BLaER1 (cell line): Measurements from ENCODE around the gene ST6GAL2.

Experiments used
- H3K27ac ChIP-seq: shearing (Covaris generic); formaldehyde crosslinking; 2 replicates; pipeline ENCODE4 v1.8.1; 2022
- H3K27me3 ChIP-seq: shearing (Covaris generic); formaldehyde crosslinking; 2 replicates; pipeline ENCODE4 v1.8.1; 2022
- H3K36me3 ChIP-seq: shearing (Covaris generic); formaldehyde crosslinking; 2 replicates; pipeline ENCODE4 v1.8.1; 2022
- H3K4me1 ChIP-seq: shearing (Covaris generic); formaldehyde crosslinking; 2 replicates; pipeline ENCODE4 v1.8.1; 2022
- H3K4me2 ChIP-seq: shearing (Covaris generic); formaldehyde crosslinking; 2 replicates; pipeline ENCODE4 v1.8.1; 2022
- H3K4me3 ChIP-seq: shearing (Covaris generic); formaldehyde crosslinking; 2 replicates; pipeline ENCODE4 v1.8.1; 2022
- H3K9ac ChIP-seq: shearing (Covaris generic); formaldehyde crosslinking; 2 replicates; pipeline ENCODE4 v1.8.1; 2022
- H3K9me3 ChIP-seq: shearing (Covaris generic); formaldehyde crosslinking; 2 replicates; pipeline ENCODE4 v1.8.1; 2022
- H4K20me1 ChIP-seq: shearing (Covaris generic); formaldehyde crosslinking; 2 replicates; pipeline ENCODE4 v1.8.1; 2022
- Cebpa-rat ChIP-seq: shearing (Covaris generic); IDR thresholded peaks from 2 replicates; pipeline ENCODE4 v1.8.1; 2022

Gene ST6GAL2

GRCh38 chr2:106864051-106864450 lies 21.9 kb downstream of the ST6GAL2 start:
- Histone ChIP-seq H3K9me3 (no peaks in the 10 kb centered on the region; the same call in 1 of the 2 replicates), H3K4me2 (no peak overlapping the region), H3K27me3 (no peaks in the 10 kb centered on the region), H3K4me3 (no peak overlapping the region), H3K4me1 (no peaks in the 10 kb centered on the region), H3K27ac (no peak overlapping the region), H4K20me1 (no peaks in the 10 kb centered on the region), H3K9ac (no peak overlapping the region), H3K36me3 (no peaks in the 10 kb centered on the region)
- no peak for TF ChIP-seq Cebpa-rat

- no peaks in the 10 kb centered on the region for H3K36me3 ChIP-seq
- H3K27ac ChIP-seq, result no peak overlapping the region
- H4K20me1 ChIP-seq, result no peaks in the 10 kb centered on the region
- no peaks in the 10 kb centered on the region; the same call in 1 of the 2 replicates for H3K9me3 ChIP-seq
- no peaks in the 10 kb centered on the region for H3K4me1 ChIP-seq
- no peak overlapping the region for H3K4me3 ChIP-seq
- H3K4me2 ChIP-seq, result no peak overlapping the region
- no peak overlapping the region for H3K9ac ChIP-seq
- TF ChIP-seq Cebpa-rat, result no peak
- no peaks in the 10 kb centered on the region for H3K27me3 ChIP-seq
Observed at GRCh38 chr2:106863387-106863786, 22.6 kb downstream of the ST6GAL2 start.

- Histone ChIP-seq H4K20me1 (no peaks in the 10 kb centered on the region), H3K4me3 (no peak overlapping the region), H3K27me3 (no peaks in the 10 kb centered on the region), H3K27ac (no peak overlapping the region), H3K4me1 (no peaks in the 10 kb centered on the region), H3K9ac (no peak overlapping the region), H3K4me2 (no peak overlapping the region), H3K36me3 (no peaks in the 10 kb centered on the region), H3K9me3 (no peaks in the 10 kb centered on the region; the same call in 1 of the 2 replicates)
- no peak for TF ChIP-seq Cebpa-rat
Observed at GRCh38 chr2:106859498-106859897, 26.5 kb downstream of the ST6GAL2 start.

- no peak overlapping the region for H3K4me2 ChIP-seq
- H4K20me1 ChIP-seq, result no peaks in the 10 kb centered on the region
- no peaks in the 10 kb centered on the region for H3K4me1 ChIP-seq
- H3K27ac ChIP-seq, result no peak overlapping the region
- no peaks in the 10 kb centered on the region for H3K36me3 ChIP-seq
- no peaks in the 10 kb centered on the region for H3K27me3 ChIP-seq
- H3K4me3 ChIP-seq, result no peak overlapping the region
- no peaks in the 10 kb centered on the region; the same call in 1 of the 2 replicates for H3K9me3 ChIP-seq
- TF ChIP-seq Cebpa-rat, result no peak
- H3K9ac ChIP-seq, result no peak overlapping the region
Observed at GRCh38 chr2:106858810-106859209, 27.2 kb downstream of the ST6GAL2 start.

GRCh38 chr2:106857882-106858478 lies 28.0 kb downstream of the ST6GAL2 start:
- Histone ChIP-seq H3K4me3 (no peak overlapping the region), H3K4me1 (no peaks in the 10 kb centered on the region), H4K20me1 (no peaks in the 10 kb centered on the region), H3K36me3 (no peaks in the 10 kb centered on the region), H3K27me3 (no peaks in the 10 kb centered on the region), H3K27ac (no peak overlapping the region), H3K4me2 (no peak overlapping the region), H3K9me3 (no peaks in the 10 kb centered on the region; the same call in 1 of the 2 replicates), H3K9ac (no peak overlapping the region)
- TF ChIP-seq Cebpa-rat, result no peak

GRCh38 chr2:106853631-106854030 lies 32.3 kb downstream of the ST6GAL2 start:
- H3K36me3 ChIP-seq, result no peaks in the 10 kb centered on the region
- TF ChIP-seq Cebpa-rat, result no peak
- H3K4me2 ChIP-seq, result no peak overlapping the region

DNA sequence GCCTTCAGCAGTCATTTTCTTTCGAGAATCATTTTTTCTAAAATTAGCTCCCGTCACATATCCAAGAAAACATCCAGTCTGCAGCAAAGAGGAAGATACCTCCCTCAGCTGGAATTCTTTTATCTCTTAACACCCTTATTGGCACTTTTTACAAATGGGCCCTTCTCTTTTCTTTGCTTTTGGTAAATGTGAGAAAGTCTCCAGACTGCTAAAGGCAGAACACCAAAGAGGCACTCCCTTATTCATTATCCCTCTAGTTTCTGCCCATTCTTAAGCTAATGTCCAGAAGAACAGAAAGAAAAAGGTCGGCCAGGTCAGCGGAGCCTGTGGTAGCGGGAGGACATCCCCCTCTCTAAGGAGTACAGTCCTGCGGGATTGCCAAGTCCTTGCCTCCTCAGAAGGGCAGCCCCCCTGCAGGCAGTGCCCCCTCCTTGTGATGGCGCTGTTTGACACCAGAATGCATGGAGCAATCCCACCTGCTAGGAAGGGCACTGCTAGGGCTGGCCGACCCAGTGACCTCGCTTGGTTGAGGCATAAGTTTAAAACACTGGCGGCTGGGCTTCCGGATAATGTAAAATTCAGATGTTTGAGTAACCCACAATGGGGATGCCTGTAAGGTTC lies 34.0 kb downstream of the ST6GAL2 start:
- no peak overlapping the region for H3K27ac ChIP-seq
- H3K36me3 ChIP-seq, result no peaks in the 10 kb centered on the region
- no peaks in the 10 kb centered on the region for H3K27me3 ChIP-seq
- TF ChIP-seq Cebpa-rat, result no peak
- no peak overlapping the region for H3K4me3 ChIP-seq
- H3K4me1 ChIP-seq, result no peaks in the 10 kb centered on the region
- no peak overlapping the region for H3K9ac ChIP-seq
- H4K20me1 ChIP-seq, result no peaks in the 10 kb centered on the region
- no peaks in the 10 kb centered on the region for H3K9me3 ChIP-seq
- H3K4me2 ChIP-seq, result no peak overlapping the region

More at GRCh38 chr2:106853631-106854030, 32.3 kb downstream of the ST6GAL2 start:
- Histone ChIP-seq H3K4me1 (no peaks in the 10 kb centered on the region), H3K9me3 (no peaks in the 10 kb centered on the region), H3K9ac (no peak overlapping the region), H4K20me1 (no peaks in the 10 kb centered on the region), H3K27me3 (no peaks in the 10 kb centered on the region), H3K27ac (no peak overlapping the region), H3K4me3 (no peak overlapping the region)

DNA sequence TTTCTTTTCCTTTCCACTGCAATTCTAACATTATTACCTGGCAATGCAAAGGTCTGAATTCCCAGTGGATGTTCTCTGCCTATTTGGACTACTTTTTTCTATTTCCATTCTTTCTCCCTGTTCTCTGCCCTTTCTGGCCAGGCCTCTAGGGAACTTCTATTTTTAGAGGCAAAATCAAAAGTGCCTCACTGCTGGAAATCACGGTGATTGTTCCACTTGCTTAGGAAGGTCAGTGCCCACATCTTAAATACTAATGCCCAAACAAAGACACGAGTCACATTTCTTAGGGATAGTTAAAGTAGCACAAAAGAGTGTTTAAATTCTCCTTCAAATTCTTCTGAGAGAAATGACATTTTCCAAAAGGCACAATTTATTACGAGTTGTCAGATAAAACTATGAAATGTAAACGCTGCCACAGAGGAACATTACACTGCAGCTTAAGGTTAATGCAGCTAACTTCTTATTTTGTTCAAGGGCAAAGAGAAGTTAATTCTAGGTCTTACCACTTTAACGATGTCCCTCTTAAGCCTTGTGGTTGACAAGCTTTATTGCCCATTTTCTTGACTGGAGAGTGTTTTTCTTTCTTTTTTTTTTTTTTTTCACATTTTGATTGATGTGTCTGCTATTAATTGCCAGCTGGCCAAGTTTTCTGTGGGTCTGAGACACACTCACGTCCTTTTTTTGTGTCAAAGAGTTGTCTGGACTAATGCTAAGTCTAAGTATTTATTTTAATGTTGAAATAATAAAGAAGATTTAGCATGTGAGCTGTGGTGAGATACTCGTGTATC lies 34.7 kb downstream of the ST6GAL2 start:
- TF ChIP-seq Cebpa-rat, result no peak
- Histone ChIP-seq H3K27me3 (no peaks in the 10 kb centered on the region), H3K4me3 (no peak overlapping the region), H3K9me3 (no peaks in the 10 kb centered on the region), H3K4me1 (no peaks in the 10 kb centered on the region), H3K4me2 (no peak overlapping the region), H3K36me3 (no peaks in the 10 kb centered on the region), H4K20me1 (no peaks in the 10 kb centered on the region), H3K9ac (no peak overlapping the region), H3K27ac (no peak overlapping the region)

DNA sequence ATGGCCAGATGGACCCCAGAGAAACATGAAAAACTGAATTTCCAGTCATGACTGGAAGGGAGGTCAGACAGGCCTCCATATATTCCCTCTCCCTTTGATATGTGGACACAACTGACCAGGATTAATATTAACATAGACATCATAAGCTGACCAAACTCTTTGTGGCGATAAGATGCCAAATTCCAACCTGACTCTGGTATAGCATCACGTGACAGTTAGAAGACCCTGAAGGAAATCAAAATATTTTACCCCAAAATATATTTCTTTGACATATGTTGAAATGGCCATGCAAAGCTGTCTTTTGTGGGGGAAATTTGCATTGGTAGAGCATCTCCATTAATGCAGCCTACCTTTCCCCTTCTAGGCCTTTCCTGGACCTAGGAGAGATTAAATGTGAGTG lies 36.7 kb downstream of the ST6GAL2 start:
- TF ChIP-seq Cebpa-rat, result no peak
- Histone ChIP-seq H3K4me1 (no peaks in the 10 kb centered on the region), H3K27me3 (no peaks in the 10 kb centered on the region), H4K20me1 (no peaks in the 10 kb centered on the region), H3K4me3 (no peak overlapping the region), H3K9me3 (no peaks in the 10 kb centered on the region), H3K27ac (no peak overlapping the region), H3K36me3 (no peaks in the 10 kb centered on the region), H3K4me2 (no peak overlapping the region), H3K9ac (no peak overlapping the region)

DNA sequence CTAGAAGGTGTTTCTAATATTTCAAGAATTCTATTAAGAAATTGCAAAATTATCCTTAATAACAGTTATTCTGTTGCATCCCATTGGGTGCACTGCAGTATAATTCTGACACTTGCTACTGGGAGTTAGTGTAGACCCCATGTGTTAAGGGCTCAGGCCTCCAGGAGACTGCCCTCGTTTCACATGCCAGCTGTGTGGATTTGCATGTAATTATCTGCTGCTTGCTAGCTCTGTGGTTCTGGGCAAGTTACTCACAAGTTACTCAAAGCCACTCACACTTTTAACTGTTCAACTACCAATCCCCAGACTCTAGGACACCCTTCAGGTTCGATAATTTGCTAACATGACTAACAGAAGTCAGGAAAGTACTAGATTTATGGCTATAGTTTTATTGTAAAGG lies 38.6 kb downstream of the ST6GAL2 start:
- H3K4me1 ChIP-seq, result no peaks in the 10 kb centered on the region
- H3K4me3 ChIP-seq, result no peak overlapping the region
- H3K27me3 ChIP-seq, result no peaks in the 10 kb centered on the region
- no peaks in the 10 kb centered on the region for H3K9me3 ChIP-seq
- no peak overlapping the region for H3K9ac ChIP-seq
- no peak for TF ChIP-seq Cebpa-rat
- no peak overlapping the region for H3K27ac ChIP-seq
- no peak overlapping the region for H3K4me2 ChIP-seq
- H4K20me1 ChIP-seq, result no peaks in the 10 kb centered on the region
- no peaks in the 10 kb centered on the region for H3K36me3 ChIP-seq
